GM15510 (cell line): ENCODE results near the gene ERCC3.

Source experiments
- POLR2A ChIP-seq: IDR thresholded peaks from 3 replicates; pipeline ENCODE4 v1.6.1; 2011; ENCODE audit warnings: borderline replicate concordance; ENCODE audit not compliant: insufficient read length; ENCODE audit errors: extremely low read depth

The ERCC3 gene

DNA sequence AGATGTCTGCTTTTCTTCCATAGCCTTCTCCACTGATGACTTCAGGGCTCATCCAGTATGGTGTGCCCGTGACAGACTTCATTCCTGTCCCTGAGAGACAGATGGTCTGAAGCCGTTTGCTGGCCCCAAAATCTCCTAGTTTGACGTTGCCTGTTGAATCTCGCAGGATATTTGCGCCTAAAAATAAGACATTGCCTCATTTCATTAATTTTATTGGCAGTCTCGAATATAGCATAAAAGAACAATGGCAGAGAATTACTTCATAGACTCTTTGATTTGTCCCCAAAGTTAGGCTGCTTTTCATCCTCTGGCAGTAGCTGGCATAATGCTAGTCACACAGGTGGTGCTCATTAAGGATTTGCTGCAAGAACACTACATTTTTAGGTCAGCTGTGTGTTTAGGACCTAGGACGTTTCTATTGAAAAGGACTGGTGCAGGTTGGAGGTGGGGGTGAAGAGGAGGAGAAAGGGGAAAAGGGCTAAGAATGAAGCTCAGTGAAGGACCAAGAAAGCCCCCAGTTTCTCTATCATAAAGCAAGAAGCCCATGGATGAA is 14.7 kb upstream of the ERCC3 start:
- TF ChIP-seq POLR2A, result no peak

DNA sequence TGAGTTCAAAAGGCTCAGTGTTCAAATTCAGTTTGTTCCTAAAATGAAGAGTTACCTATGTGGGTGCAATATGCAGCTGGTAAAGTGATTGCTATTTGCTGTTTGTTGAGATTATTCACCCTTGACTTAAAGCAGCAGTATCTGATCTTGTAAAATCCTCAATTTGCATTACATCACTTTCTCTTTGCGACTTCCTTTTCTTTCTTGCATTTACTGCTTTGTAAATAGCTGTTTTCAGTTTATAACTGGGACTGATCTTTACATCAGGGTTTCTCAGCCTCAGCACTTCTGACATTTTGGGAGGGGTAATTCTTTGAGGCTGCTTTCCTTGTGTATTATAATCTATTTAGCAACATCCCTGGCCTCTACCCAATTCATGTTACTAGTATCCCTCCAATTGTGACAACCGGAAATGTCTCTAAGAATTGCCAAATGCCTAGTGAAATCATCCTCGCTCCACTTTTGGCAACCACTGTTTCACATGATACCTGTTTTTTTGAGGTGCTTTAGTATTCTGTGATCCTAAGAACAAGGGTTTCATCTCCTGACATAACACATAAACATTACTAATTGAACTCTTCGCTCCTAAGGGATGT is 12.1 kb upstream of the ERCC3 start:
- no peak for TF ChIP-seq POLR2A

DNA sequence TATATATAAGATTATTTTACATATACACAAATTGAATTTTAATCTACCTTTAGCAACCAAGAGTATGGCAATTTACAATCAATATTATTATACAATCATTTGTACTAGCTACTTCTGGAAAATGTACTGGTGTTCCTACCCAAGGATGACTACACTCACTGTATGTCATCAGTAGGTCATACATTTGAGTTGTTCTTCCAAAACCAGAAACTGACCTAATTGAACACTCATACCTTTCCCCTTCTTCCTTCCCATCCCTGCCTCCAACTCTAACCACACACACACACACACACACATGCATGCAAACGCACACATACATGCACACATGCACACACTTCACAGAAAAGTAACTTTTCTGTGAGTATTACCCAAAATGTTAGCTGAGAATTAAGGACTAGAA is 8.2 kb upstream of the ERCC3 start:
- TF ChIP-seq POLR2A, result no peak

DNA sequence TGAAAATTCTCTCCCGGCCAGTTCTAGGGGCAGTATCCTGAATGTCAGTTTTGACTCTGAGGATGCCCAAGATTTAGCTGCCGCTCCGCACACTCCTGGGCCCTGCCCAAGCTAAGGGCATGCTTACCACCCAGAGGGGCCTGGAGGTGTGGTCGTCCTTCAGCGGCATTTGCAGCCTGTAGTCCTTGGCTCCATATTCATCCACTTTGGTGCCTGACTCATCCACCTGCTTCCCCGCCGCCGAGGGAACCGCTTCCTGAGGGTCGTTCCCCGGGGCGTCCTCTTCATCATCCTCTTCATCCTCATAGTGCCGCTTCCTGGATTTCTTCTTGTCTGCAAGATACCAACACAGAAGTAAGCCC is 577 bp downstream of the ERCC3 start:
- TF ChIP-seq POLR2A, result no peak

DNA sequence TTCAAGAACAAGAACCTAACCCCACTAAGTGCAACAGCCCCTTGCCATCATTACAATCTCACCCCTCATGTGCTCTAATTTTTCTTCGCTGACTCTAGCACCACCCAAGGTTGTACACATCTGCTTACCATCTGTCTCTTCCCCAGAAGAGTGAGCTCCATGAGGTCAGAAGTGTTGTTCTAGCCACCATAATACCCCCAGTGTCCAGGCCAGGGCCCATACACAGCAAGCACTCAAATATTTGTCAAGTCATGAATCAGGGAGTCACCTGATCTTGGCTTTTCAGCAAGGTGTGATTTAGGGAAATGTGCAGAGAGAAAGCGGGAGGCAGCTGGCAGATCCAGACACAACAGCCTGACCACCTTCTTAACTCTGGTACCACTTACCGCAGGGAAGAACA is 5.7 kb downstream of the ERCC3 start:
- no peak for TF ChIP-seq POLR2A

DNA sequence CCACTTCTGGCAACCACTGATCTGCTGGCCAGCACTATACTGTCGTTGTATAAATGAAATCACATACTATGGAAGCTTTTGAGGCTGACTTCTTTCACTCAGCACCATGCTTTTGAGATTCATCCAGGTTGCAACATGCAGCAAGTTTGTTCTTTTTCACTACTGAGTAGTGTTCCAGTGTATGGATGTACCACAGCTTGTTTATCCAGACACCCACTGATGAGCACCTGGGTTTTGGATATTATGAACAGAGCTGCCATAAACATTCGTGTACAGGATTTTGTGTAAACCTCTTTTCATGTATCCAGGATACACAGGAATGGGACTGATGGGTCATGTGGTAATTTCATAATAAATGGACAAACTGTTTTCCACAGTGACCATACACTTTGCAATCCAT is 10.7 kb downstream of the ERCC3 start:
- TF ChIP-seq POLR2A, result no peak

DNA sequence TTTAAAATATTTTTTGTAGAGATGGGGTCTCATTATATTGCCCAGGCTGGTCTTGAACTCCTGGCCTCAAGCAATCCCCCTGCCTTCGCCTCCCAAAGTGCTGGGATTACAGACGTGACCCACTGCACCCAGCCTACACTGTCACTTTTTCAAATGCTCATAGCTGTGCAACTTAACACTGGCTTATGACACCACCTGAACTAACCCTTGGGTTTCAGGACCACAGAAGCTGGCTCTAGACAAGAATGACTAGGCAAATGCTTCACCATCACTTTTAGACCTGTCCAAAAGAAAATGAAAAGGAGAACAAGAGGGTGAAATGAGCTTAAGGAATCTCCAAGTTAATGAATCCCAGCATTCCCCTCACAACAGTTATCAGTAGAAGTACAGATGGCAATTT is 13.3 kb downstream of the ERCC3 start:
- TF ChIP-seq POLR2A, result no peak

DNA sequence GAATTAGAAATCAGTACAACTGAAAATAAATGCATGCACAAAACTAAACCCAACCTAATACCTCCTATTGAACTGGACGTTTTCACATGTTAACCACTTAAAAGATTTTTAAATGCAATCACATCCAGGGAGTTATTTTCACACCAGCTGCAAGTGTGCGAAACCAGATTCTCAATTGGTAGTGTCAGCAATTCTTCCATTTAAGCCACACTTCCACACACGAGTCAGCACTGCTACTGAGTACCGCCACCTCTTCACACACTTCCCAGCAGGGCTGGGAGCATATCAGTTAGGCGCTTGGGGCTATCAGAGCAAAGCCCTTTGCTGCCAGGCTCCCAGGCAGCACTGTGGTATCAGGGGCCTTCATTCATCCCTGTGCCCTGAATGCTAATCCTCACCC is 14.2 kb downstream of the ERCC3 start:
- no peak for TF ChIP-seq POLR2A

DNA sequence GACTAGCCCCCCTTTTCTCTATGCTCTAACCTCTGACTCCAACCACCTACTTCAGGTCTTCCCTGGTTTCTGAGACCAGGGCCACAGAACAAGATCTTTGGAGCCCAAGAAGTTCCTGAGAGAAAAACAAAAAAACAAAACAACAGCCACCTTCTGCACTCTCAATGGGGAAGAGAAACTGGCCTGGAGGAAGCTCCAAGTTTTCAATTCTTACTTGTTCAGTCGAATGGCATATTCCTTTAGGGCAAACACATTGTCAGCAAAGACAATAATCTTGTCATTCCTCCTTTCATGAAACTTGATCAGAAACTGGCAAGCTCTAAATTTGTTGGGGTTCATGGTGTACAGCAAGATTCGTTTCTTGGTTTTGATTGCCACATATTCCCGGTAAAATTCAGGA is 15.0 kb downstream of the ERCC3 start:
- no peak for TF ChIP-seq POLR2A

DNA sequence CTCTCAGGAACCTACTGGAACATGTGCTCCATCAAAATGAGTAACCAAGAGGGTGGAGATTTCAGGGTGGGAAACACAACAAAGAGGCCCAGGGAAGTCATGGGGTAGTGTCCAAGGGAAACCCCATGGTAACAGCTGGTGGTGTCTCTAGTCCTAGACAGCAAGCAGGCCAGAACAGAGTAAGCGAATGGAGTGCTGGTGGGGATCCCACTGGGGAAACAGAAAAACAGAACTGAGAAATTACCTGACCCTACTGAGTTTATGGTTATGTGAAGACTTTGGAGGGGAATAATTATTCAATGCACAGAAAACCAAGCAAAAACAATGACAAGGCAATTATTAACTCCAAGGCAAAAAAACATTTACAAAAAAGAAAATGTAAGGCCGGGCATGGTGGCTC is 16.9 kb downstream of the ERCC3 start:
- no peak for TF ChIP-seq POLR2A

DNA sequence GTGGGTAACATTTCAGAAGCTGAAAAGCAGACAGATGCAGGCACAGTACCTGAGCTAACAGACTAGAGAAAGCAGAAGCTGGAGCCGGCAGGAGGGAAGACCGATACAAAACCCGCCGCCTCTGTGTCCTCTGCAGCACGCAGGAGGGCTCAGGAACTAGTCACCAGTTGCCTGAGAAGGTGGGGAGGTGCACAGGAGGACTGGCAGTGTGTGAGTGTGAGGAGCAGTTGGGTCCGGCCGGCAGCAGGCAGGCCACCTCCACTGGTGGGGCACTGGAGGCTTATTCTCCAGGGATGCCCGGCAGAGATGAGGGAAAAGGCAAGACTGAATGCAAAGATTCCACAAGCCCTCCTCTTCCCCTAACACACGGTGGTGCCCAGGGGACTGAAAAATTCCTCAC is 18.2 kb downstream of the ERCC3 start:
- TF ChIP-seq POLR2A, result no peak

DNA sequence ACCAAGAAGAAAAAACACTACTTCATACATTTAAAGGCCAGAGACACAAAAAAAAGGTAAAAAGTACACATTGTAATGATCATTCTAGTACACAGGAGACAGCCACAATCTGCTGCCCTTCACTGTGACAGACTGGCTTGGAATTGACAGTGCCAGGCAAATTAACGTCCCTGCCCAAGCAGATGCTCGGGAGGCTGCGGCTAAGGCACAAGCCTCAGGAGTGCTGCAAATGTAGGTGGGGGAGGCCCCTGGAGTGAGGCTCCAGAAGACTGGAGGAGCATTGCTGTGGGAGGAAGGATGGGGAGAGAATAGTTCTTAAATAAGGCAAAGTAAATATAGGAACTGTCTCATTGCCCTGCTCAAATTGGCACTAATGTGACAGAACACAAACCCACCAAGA is 18.6 kb downstream of the ERCC3 start:
- no peak for TF ChIP-seq POLR2A

DNA sequence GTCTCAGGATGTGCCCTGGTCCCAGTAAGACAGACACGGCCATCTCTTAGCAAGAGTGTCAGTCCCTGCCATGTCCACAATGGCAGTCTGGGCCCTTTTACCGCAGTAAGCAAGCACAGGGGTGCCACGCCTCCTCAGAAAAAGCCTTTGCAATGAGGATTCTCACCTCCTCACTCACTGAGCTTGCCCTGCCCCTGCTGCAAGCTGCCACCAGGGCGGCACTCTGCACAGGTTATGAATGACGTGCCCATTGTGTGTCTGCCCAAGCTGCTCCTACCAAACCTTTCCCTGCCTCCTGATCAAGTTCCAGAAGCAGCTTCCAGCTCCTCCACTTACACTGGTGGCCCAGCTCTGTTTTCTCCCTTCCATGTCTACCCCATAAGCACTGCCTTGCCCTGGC is 23.3 kb downstream of the ERCC3 start:
- TF ChIP-seq POLR2A, result no peak

DNA sequence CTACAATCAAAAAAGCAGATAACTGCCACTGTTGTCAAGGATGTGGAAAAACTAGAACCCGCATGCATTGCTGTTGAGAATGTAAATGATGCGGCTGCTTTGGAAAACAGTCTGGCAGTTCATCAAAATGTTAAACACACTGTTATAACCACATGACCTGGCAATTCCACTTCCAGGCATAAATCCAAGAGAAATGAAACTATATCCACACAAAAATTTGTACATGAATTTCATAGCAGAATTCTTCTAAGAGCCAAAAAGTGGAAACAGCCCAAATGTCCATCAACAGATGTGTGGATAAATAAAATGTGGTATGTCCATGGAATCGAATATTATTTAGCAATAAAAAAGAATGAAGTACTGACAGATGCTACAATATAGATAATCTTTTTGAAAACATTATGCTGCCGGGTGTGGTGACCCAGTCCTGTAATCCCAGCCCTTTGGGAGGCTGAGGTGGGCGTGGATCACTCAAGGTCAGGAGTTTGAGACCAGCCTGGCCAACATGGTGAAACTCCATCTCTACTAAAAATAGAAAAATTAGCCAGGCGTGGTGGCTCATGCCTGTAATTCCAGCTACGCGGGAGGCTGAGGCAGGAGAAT is 32.0 kb downstream of the ERCC3 start:
- no peak for TF ChIP-seq POLR2A

DNA sequence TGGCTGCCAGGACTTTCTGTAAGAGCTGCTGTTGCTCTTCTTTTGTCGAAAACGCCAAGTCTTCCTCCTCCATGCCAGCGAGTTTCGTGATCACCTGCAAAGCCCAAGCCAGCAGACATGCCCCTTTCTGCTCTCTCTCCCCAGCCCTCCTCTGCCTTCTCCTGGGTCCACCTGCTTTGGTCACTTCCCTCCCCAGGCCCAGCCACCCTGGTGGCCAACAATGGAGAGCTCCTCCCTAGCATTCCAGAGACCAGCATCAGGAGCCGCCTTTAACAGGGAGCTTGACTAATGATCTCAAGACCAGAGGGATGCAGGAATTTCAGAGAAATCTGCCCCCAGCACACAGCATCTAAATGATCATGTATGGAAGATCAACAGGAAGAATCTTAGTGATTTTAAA is 34.6 kb downstream of the ERCC3 start:
- no peak for TF ChIP-seq POLR2A

DNA sequence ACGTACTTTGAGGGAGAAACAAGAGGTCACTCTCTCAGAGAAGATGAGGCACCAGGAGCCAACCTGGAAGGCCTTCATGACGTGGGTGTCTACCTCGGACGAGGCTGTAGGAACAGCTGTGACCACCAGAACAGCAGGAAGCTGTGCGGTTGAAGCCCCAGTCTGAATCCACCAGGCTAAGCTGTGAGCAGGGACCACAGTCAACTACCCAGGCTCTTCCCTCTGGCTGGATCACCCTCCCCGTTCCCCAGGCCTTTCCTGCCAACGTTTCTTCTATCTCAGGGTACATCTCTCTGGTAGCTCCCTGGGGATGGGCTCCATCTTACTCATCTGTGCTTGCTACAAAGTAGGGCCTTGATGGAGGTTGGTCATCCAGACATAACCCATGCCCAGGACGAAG is 37.1 kb downstream of the ERCC3 start:
- TF ChIP-seq POLR2A, result no peak
